ENCODE results near the gene ACACA.

ACACA gene

DNA sequence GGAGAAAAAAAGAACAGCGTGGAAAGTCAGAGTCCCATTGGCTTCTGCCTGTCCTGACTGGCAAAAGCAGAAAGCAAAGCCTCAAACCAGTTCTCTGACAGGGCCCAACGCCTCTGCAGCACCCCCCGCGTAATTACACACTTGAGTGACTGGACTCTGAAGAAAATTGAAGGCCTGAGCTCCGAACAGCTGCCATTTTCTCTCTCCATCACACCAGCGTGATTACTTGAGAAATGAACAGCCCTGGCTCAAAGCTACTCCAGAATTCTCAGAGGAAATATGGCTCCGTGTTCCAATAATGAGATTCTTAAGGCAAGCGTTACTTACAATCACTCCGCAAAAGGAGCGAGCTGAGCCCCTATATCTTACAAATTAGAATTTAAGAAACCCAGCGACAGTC lies 173.6 kb downstream of the ACACA start:
- Histone ChIP-seq H3K36me3 (ENCODE audit: insufficient read depth, low read length) (peaks cover 14% of the 10 kb centered on the region), H3K9me3 (ENCODE audit: control insufficient read depth, insufficient read depth, low read length) (no peaks in the 10 kb centered on the region), H3K4me1 (ENCODE audit: insufficient read depth, low read length) (no peaks in the 10 kb centered on the region), H3K9ac (ENCODE audit: low read depth, low read length) (no peak overlapping the region)

DNA sequence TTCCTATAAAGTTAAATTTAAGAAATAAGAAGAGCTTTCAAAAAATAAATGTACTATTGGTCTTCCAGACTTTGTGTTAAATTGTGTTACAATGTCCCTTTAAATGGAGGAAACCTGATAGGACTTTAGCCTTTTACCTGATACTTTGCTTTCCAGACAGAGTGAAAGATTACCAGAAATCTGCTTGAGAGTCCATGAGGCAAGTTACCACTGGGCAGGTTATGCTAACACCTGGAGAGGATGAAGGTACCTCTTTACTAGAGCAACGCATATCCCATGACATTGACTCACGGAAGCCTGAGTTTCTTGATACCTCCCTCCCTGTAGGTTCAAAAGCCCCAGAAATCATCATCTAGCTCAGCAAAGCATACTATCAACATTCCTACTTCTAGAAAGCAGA lies 174.7 kb downstream of the ACACA start:
- Histone ChIP-seq H3K36me3 (ENCODE audit: insufficient read depth, low read length) (peaks cover 11% of the 10 kb centered on the region), H3K9me3 (ENCODE audit: control insufficient read depth, insufficient read depth, low read length) (no peaks in the 10 kb centered on the region), H3K9ac (ENCODE audit: low read depth, low read length) (no peak overlapping the region), H3K4me1 (ENCODE audit: insufficient read depth, low read length) (no peaks in the 10 kb centered on the region)

DNA sequence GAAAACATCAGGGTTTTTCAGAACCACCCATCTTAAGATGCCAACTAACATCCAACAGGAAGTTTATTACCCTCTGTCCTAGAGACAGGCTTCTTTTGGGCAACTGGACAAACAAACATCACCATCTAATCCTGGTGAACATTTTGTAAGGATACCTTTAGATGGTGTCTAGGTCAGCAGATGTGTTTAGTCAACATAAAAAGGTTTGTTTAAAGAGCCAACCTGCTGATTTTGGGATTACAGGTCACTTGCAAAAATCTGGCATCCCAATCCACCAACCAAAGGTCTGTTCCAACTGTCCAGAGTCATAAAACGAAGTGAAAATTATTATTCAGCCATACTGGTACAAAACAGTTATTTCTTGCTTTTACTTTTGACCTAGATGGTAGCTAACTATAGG lies 176.0 kb downstream of the ACACA start:
- peaks cover 7% of the 10 kb centered on the region; the same call in 1 of the 2 replicates for H3K4me1 ChIP-seq (ENCODE audit: insufficient read depth, low read length)
- no peak overlapping the region for H3K9ac ChIP-seq (ENCODE audit: low read depth, low read length)
- no peaks in the 10 kb centered on the region for H3K9me3 ChIP-seq (ENCODE audit: control insufficient read depth, insufficient read depth, low read length)
- H3K36me3 ChIP-seq (ENCODE audit: insufficient read depth, low read length) = peaks cover 11% of the 10 kb centered on the region

DNA sequence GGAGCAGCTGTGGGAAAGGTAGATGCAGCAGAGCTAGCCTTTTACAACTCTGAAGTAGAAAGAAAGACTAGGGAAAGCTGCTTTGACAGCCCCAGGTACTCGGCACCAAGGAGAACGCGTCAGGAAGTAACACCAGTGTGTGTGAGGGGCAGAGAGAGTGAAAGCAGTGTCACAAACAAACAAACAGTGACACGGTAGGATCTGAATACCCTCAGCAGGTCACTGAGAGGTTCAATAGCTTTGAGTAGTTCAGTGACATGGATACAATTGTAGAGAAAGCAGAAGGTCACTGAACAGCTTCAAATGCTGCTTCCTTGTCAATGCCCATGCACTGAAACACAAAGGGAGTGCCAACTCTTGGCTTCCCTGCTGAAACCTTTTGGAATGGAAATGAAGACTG lies 181.2 kb downstream of the ACACA start:
- Histone ChIP-seq H3K36me3 (ENCODE audit: insufficient read depth, low read length) (no peaks in the 10 kb centered on the region; the same call in 1 of the 2 replicates), H3K4me1 (ENCODE audit: insufficient read depth, low read length) (peaks cover 17% of the 10 kb centered on the region), H3K9me3 (ENCODE audit: control insufficient read depth, insufficient read depth, low read length) (no peaks in the 10 kb centered on the region), H3K9ac (ENCODE audit: low read depth, low read length) (no peak overlapping the region)

DNA sequence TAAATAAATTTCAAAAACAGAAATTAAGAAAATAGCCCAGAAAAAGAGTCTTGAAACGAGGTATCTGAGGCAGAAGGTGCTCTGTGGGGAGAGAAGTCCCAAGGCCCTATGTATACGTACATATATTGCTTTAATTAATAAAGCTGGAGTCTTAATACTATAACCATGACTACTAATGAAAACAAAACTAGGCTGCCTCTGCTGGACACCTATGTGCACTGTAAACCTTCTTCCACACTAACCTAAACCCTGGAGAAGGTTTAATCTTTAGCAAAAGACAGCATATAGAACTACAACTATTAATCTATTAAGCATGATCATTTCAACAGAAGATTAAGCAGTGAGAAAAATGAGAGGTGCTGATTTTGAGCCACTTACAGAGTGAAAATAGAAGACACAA lies 184.8 kb downstream of the ACACA start:
- no peak overlapping the region for H3K9ac ChIP-seq (ENCODE audit: low read depth, low read length)
- H3K4me1 ChIP-seq (ENCODE audit: insufficient read depth, low read length) = peaks cover 33% of the 10 kb centered on the region
- no peaks in the 10 kb centered on the region; the same call in 1 of the 2 replicates for H3K36me3 ChIP-seq (ENCODE audit: insufficient read depth, low read length)
- H3K9me3 ChIP-seq (ENCODE audit: control insufficient read depth, insufficient read depth, low read length) = no peaks in the 10 kb centered on the region

DNA sequence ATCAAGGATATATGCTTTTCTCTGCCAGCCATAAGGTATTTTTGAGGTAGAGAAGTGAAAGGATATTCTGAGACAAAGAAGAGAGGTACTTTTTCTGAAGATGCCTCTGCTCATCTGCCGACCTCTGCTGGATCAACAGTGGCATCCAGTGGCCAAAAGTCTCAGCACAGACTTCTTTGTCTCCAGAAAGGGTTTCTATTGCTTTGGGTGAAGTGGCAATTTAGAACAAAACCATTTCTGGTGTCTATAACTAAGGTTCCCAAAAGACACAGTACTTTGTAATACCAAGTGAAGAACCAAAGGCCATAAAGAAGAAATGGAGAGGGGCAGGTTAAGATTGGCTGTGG lies 186.1 kb downstream of the ACACA start:
- Histone ChIP-seq H3K4me1 (ENCODE audit: insufficient read depth, low read length) (peaks cover 25% of the 10 kb centered on the region), H3K9me3 (ENCODE audit: control insufficient read depth, insufficient read depth, low read length) (no peaks in the 10 kb centered on the region), H3K9ac (ENCODE audit: low read depth, low read length) (no peak overlapping the region), H3K36me3 (ENCODE audit: insufficient read depth, low read length) (no peaks in the 10 kb centered on the region; the same call in 1 of the 2 replicates)

DNA sequence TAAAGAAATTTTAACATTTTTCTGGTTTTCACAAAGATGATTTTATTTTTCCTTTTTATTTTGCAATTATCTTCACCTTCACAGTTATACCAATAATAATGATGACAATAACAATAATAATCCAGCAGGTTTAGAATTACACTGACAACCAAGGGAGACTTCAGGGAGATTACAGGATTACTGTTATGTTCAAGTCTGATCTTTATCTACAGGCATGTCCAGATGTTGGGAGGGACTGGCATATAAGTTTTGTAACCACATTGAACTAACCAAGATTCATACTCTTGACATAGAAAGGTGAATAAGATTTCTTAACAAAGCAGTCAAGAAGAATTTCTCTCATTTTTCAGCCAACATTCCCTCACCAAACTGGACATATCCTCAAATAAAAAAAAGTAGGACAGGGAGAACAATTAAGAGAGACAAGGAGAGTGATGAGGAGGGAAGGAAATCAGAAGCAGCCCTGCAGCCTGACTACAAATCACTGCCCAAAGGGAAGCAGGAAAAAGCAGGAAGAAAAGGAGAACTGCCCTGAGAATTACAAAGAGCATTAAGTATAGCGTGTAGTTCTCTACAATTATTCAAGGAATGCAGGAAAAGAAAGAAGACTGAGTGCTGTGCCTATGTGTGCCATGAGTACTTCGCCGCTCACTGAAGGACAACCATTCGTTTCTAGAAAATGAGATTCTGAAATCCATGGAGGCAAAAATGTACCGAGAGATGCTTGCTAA lies 186.6 kb downstream of the ACACA start:
- no peaks in the 10 kb centered on the region; the same call in 1 of the 2 replicates for H3K36me3 ChIP-seq (ENCODE audit: insufficient read depth, low read length)
- no peak overlapping the region for H3K9ac ChIP-seq (ENCODE audit: low read depth, low read length)
- peaks cover 20% of the 10 kb centered on the region for H3K4me1 ChIP-seq (ENCODE audit: insufficient read depth, low read length)
- no peaks in the 10 kb centered on the region for H3K9me3 ChIP-seq (ENCODE audit: control insufficient read depth, insufficient read depth, low read length)

DNA sequence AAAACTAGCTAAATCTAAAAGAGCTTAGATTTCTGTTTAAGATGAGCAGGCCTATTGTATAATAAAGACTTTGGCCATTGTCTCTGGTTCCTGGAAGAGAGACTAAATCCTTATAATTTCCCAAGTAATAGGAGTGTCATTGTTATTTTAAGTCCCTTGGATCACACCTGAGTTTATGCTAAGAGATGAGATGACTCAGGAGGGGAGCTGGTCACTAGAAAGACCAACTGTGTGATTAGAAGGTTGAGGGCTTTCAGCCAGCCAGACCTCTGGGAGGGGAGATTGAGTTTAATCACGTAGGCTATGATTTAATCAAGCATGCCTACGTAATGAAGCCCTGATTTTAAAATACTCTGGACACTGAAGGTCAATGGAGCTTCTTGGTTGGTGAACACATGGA lies 187.8 kb downstream of the ACACA start:
- H3K9ac ChIP-seq (ENCODE audit: low read depth, low read length) = no peak overlapping the region
- peaks cover 27% of the 10 kb centered on the region for H3K4me1 ChIP-seq (ENCODE audit: insufficient read depth, low read length)
- no peaks in the 10 kb centered on the region for H3K9me3 ChIP-seq (ENCODE audit: control insufficient read depth, insufficient read depth, low read length)
- no peaks in the 10 kb centered on the region; the same call in 1 of the 2 replicates for H3K36me3 ChIP-seq (ENCODE audit: insufficient read depth, low read length)

DNA sequence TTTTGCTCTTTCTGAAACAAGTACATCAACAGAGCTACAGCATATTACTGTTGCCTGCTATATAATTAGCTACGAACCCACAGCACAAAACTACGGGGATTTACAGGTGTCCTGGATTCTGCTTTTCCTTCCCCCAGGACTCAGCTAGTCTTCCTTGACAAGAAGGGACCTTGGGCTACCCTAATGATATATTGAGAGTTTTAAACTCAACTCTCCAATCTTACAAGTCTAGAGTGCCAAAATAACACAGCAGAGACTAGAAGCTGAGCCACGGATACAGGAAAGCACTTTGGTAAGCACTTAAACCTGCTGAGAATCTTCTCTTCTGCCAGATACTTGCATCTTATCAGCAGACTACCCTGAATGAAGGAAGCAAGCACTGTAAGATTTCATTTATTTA lies 192.2 kb downstream of the ACACA start:
- no peaks in the 10 kb centered on the region for H3K9me3 ChIP-seq (ENCODE audit: control insufficient read depth, insufficient read depth, low read length)
- H3K4me1 ChIP-seq (ENCODE audit: insufficient read depth, low read length) = peaks cover 20% of the 10 kb centered on the region
- no peak overlapping the region for H3K9ac ChIP-seq (ENCODE audit: low read depth, low read length)
- H3K36me3 ChIP-seq (ENCODE audit: insufficient read depth, low read length) = no peaks in the 10 kb centered on the region

DNA sequence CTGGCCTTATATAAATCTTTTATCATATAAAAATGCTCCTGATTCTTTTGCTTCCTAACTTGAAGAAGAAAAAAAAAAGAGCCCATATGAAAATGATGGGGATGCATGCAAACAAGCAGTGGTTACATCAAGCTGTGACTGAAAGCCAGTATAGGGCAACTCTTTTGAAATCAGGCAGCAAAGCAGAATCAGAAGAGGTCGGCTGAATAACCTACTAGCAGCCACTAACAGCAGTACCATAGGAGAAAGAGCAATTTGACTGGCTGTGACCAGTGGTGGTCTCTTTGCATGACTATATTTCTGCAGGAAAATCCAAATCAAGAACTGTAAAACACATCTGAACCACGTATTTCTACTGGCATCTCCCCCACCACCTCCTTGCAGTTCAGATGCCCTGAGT lies 192.7 kb downstream of the ACACA start:
- Histone ChIP-seq H3K9ac (ENCODE audit: low read depth, low read length) (no peak overlapping the region), H3K36me3 (ENCODE audit: insufficient read depth, low read length) (no peaks in the 10 kb centered on the region), H3K4me1 (ENCODE audit: insufficient read depth, low read length) (peaks cover 15% of the 10 kb centered on the region), H3K9me3 (ENCODE audit: control insufficient read depth, insufficient read depth, low read length) (no peaks in the 10 kb centered on the region)

DNA sequence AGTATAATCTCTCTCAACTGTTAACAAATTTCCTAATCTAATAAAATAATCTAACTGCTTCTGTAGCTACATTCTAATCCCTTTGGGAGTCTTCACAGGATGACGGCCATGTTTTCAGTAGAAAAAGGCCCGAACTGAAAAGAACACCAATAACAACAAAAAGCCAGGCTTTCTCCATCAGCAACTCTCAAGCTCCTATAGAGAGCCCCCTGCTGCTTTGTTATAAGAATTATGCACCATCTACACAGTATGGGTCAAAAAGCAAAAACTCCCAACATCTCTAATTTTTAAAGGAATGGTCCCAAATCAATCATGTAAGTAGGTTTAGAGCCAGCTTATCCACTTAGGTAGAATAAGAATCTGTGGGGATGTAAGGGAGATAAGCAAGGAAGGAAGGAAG lies 194.5 kb downstream of the ACACA start:
- Histone ChIP-seq H3K9me3 (ENCODE audit: control insufficient read depth, insufficient read depth, low read length) (no peaks in the 10 kb centered on the region), H3K36me3 (ENCODE audit: insufficient read depth, low read length) (no peaks in the 10 kb centered on the region)

DNA sequence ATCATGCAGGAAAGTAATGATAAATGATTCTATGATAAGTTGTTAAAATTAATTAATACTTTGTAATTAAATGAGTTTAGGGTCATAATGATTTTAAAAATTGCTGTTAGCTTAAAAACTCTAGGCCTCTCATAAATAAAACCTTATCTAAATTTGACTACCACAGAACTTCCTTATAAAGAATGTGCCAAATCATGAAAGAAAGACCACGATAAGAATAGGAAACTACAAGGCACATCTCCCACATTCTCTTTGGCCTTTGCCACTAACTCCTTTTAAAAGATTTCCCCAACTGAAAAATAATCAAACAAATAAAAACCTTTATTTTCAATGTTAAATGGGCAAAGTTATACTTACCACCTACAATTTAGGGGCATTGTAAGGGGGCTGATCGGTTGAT lies 195.5 kb downstream of the ACACA start:
- no peaks in the 10 kb centered on the region; the same call in 1 of the 2 replicates for H3K36me3 ChIP-seq (ENCODE audit: insufficient read depth, low read length)
- no peaks in the 10 kb centered on the region for H3K9me3 ChIP-seq (ENCODE audit: control insufficient read depth, insufficient read depth, low read length)
- H3K9ac ChIP-seq (ENCODE audit: low read depth, low read length) = no peak overlapping the region
- peaks cover 12% of the 10 kb centered on the region for H3K4me1 ChIP-seq (ENCODE audit: insufficient read depth, low read length)

More for the DNA sequence above, 194.5 kb downstream of the ACACA start:
- Histone ChIP-seq H3K9ac (ENCODE audit: low read depth, low read length) (no peak overlapping the region), H3K4me1 (ENCODE audit: insufficient read depth, low read length) (peaks cover 12% of the 10 kb centered on the region)

DNA sequence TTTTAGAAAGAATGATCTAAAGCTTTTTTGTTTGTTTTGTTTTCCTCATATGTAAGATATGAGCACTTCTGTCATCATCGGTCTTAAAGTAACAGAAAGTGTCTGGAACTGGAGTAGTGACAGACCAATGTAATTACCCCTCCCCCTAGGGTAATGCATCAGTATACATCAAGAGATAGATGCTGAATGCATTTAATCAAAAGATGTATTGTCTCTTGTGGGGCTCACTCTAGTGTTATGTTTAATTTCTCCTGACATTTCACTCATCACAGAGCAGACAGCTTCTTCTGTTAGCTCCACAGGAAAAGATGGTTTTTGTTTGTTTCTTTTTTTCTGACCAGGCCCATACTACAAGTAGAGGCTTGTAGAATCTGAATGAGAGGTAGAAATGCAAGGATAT lies 199.5 kb downstream of the ACACA start:
- Histone ChIP-seq H3K36me3 (ENCODE audit: insufficient read depth, low read length) (peaks cover 10% of the 10 kb centered on the region), H3K9me3 (ENCODE audit: control insufficient read depth, insufficient read depth, low read length) (no peaks in the 10 kb centered on the region), H3K9ac (ENCODE audit: low read depth, low read length) (no peak overlapping the region), H3K4me1 (ENCODE audit: insufficient read depth, low read length) (no peaks in the 10 kb centered on the region)

DNA sequence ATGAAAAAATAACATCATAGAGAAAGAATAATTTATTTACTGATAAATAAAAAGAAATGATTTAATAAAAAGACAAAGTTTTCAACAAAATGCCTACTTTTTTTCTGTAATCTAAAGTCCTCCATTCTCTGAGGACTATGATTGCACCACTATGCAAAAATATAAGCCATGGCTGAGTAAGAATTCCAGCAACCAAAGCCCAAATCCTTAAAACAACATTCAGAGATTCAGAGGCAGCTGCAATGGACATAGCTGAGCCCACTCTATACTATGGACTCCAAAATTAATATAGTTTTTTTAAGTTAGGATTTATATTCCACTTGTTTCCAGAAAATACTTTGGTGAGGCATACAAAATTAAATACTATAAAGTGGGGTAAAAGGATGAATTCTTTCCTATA lies 200.3 kb downstream of the ACACA start:
- no peaks in the 10 kb centered on the region for H3K9me3 ChIP-seq (ENCODE audit: control insufficient read depth, insufficient read depth, low read length)
- no peaks in the 10 kb centered on the region for H3K4me1 ChIP-seq (ENCODE audit: insufficient read depth, low read length)
- H3K36me3 ChIP-seq (ENCODE audit: insufficient read depth, low read length) = peaks cover 10% of the 10 kb centered on the region
- no peak overlapping the region for H3K9ac ChIP-seq (ENCODE audit: low read depth, low read length)

DNA sequence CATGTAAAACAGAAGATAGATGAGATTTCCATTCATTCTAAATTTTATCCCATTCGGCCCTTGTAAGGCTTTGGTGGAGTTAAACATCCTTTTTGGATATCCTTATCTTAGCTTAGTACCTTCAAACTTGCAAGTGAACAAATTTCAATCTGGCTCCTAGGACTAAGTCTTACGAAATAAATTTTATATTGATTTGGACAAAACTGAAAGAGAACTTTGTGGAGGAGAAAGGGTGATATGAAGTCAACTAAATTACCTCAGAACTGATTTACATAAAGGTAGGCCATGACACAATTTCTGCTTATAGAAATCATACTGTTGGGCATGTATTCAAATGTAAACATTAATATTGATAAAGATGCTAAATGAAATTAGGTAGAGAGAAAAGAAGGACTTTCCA lies 206.1 kb downstream of the ACACA start:
- Histone ChIP-seq H3K9ac (ENCODE audit: low read depth, low read length) (no peak overlapping the region), H3K9me3 (ENCODE audit: control insufficient read depth, insufficient read depth, low read length) (no peaks in the 10 kb centered on the region), H3K4me1 (ENCODE audit: insufficient read depth, low read length) (no peaks in the 10 kb centered on the region), H3K36me3 (ENCODE audit: insufficient read depth, low read length) (peaks cover 7% of the 10 kb centered on the region; the same call in 1 of the 2 replicates)

Measured in ES-I3 (cell line).